ENCODE results near the gene USE1. TPM values are rescaled to one million over a fixed set of nuclear protein-coding genes. Genes with fewer than 3 reads are reported as not detected.

Gene USE1
- total and polyA plus RNA-seq, 2 experiments from 2014 or later = 15.5 to 19.4 TPM

- Histone ChIP-seq H3K4me1 (ENCODE audit: insufficient read depth) (peaks cover 27% of the 10 kb centered on the region), H3K79me2 (replicated peaks; ENCODE audit: insufficient read depth) (peaks cover 53% of the 10 kb centered on the region), H3K36me3 (ENCODE audit: insufficient read depth) (no peaks in the 10 kb centered on the region), H3K4me2 (peak overlapping the region; percentile 93), H3K27me3 (ENCODE audit: insufficient read depth) (no peaks in the 10 kb centered on the region), H3K27ac (ENCODE audit: low read depth) (0 out of 2 replicates have a peak overlapping the region, but pooled peaks have one; percentile 80), H4K20me1 (replicated peaks; ENCODE audit: insufficient read depth) (peaks cover 15% of the 10 kb centered on the region; the same call in 1 of the 2 replicates), H3F3A (replicated peaks; ENCODE audit: low read depth) (peaks cover 39% of the 10 kb centered on the region), H2AFZ (no peak overlapping the region), H3K4me3 (peak overlapping the region; percentile 93), H3K9me2 (ENCODE audit: insufficient read depth) (no peaks in the 10 kb centered on the region)
- Mint-ChIP-seq H3K27me3 (ENCODE audit: insufficient read depth, low read depth, poor library complexity) (peaks cover 27% of the 10 kb centered on the region), H3K27ac (peak overlapping the region; percentile 56; the same call in 1 of the 2 replicates), H3K4me3 (peak overlapping the region; percentile 94), H3K4me1 (peaks cover 38% of the 10 kb centered on the region), H3K9me3 (no peaks in the 10 kb centered on the region), H3K36me3 (ENCODE audit: low read depth) (peaks cover 15% of the 10 kb centered on the region)
- no peak for ATAC-seq
- TF ChIP-seq ETS1 (IDR thresholded peaks at IDR 0.05) = no peak
- TF ChIP-seq EZH2phosphoT487 (IDR thresholded peaks at IDR 0.05; ENCODE audit: unreplicated experiment) = no peak
- TF ChIP-seq CREB1 (CRISPR knock-in tag; IDR thresholded peaks at IDR 0.05; ENCODE audit: low read depth) = no peak
- no peak for TF ChIP-seq ZNF331 (CRISPR knock-in tag; IDR thresholded peaks at IDR 0.05; ENCODE audit: low read depth)
- TF ChIP-seq ZNF462 (CRISPR knock-in tag; IDR thresholded peaks at IDR 0.05) = no peak
- no peak for TF ChIP-seq NANOG (IDR thresholded peaks at IDR 0.05; ENCODE audit: borderline replicate concordance)
- no peak for TF ChIP-seq REST (IDR thresholded peaks at IDR 0.05; ENCODE audit: unreplicated experiment)
- TF ChIP-seq EZH2 (IDR thresholded peaks at IDR 0.05; ENCODE audit: low read depth, unreplicated experiment) = no peak
- no peak for TF ChIP-seq JUNB (IDR thresholded peaks at IDR 0.05; ENCODE audit: unreplicated experiment)
- TF ChIP-seq POLR2AphosphoS5 (IDR thresholded peaks at IDR 0.05; ENCODE audit: low read depth) = no peak
- TF ChIP-seq STAT1 (IDR thresholded peaks at IDR 0.05; ENCODE audit: unreplicated experiment) = no peak
- TF ChIP-seq CTCF (conservative IDR thresholded peaks at IDR 0.05; ENCODE audit: low read depth in 2 of 2) = no peak
- TF ChIP-seq ZNF114 (CRISPR knock-in tag; IDR thresholded peaks at IDR 0.05) = no peak
- no peak for DNase-seq (ENCODE audit: low spot score)
These were observed 28.2 kb downstream of the USE1 start for GRCh38 chr19:17243211-17243829.

All from GM23338 (cell line).